Left lobe of liver (tissue), 2 donors: ENCODE data around the gene TUBB3. TPM values are rescaled to one million over a fixed set of nuclear protein-coding genes. Genes with fewer than 3 reads are reported as not detected.
A peak's percentile ranks its signal among the peaks of the same experiment; 100 is the strongest.

ENCODE experiments used
- ATAC-seq: fragments of 200-7000 bp; cut with Tn5 transposase; one replicate; pipeline ENCODE4 v1.9.1; 2020; ENCODE audit warnings: mild to moderate bottlenecking, moderate library complexity
- DNase-seq: peaks from one replicate; pipeline ENCODE4 v3.0.0-alpha.2; 2020; ENCODE audit warnings: low spot score
- total RNA-seq: library from RNA; stranded (reverse); gene quantifications from one replicate; pipeline ENCODE4 v1.2.1, GENCODE V29; 2021
- donor health status: DM: no; HTN: no; CAD: no; lungs with moderate emphysema.
- donor health status: DM: no; HTN: yes; CAD: no.

Gene TUBB3
- total RNA-seq, 1 donor from 2014 or later: 0.40 TPM

DNA sequence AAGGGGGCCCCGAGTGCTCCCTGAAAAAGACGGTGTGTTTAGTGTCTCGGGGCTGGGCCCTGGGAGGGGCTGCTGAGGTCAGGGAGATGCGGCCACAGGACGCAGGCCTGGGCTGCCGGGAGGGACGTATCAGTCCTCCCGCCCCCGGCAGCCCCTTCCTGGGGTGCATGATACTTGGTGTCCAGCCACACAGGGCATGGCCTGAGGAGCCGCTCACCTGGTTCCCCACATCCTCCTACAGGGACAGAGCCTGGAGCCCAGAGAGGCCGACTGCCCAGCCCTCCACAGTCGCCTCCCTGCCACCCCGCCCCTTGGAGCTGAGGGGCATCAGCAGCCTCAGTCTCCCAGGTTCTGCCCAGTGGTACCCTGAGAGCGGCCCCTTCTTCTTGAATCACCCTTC, 13.4 kb downstream of the TUBB3 start:
- no peak for DNase-seq
- ATAC-seq: no peak

- ATAC-seq: no peak
- DNase-seq: no peak
Measured at GRCh38 chr16:89936981-89937380, 13.8 kb downstream of the TUBB3 start.

DNA sequence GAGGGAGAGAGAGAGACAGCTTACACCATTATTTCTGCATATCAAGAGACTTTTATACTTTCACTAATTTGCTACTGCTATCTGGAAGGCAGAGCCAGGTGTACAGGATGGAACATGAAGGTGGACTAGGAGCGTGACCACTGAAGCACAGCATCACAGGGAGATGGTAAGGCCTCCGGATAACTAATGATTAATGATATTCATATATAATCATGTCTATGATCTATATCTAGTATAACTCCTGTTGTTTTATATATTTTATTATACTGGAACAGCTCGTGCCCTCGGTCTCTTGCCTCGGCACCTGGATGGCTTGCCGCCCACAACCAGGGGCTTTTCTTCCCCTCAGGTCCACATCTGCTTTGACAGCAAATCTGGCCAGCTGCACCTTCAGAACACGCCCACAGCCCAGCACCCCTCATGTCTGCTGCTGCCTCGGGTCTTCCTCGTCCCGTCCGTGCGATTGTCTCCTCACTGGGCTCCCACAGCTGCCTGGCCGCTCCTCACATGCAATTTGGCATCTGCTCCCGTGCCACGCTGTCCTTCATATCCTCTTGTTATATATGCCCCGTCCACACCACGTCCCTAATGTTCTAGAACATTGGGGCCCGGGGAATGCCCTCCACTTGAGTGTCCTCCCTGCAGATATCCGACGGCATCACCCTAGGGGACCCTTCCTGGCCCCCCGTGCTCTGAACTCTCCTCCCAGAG, 15.2 kb downstream of the TUBB3 start:
- no peak for DNase-seq
- no peak for ATAC-seq

DNA sequence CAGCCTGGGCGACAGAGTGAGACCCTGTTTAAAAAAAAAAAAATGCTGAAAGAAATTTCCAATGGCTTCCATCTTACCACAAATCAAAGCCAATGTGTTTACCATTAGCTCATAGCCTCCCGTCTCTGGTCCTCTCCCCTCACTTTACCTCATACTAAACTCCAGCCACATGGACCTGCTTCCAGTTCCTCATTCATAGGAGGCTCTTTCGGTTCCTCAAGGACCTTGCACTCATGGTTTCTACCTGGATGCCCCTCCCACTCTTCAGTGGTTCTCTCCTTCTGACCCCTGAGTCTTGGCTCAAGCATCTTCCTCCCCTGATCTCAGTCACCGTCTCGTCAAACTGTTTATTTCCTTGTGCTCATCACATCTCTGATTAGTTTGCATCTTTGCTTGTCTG, 21.6 kb downstream of the TUBB3 start:
- no peak for ATAC-seq
- no peak for DNase-seq

DNA sequence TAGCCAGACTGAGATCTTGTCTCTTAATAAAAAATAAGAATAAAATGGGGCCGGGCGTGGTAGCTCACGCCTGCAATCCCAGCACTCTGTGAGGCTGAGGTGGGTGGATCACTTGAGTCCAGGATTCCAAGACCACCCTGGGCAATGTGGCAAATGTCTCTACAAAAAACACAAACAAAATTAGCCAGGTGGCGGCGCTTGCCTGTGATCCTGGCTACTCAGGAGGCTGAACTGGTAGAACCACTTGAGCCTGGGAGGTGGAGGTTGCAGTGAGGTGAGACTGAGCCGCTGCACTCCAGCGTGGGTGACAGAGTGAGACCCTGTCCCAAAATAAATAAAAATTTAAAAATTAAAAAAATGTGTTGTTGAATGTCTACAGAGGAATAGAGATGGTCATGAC, 22.5 kb downstream of the TUBB3 start:
- no peak for ATAC-seq
- DNase-seq: no peak

DNA sequence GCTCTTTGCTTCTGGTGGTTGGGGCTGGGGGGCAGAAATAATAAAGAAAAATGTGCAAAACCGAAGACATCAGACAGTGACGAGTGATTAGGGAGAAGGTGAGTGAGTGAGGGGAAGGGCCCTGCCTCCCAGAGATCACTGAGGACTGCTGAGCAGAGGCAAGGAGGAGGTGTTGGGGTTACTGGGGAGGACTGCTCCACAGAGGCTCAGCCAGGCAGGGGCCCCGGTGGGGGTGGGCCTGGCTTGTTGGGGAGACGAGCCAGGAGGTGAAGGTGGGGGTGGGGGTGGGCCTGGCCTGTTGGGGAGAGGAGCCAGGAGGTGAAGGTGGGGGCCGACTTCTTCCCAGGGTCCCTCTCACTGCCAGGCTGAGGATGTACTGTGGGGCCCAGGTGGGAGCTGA, 23.4 kb downstream of the TUBB3 start:
- ATAC-seq (no peak), DNase-seq (no peak)

- DNase-seq (no peak), ATAC-seq (no peak)
Measured at GRCh38 chr16:89949121-89949742, 26.1 kb downstream of the TUBB3 start.

- DNase-seq (no peak), ATAC-seq (no peak)
Measured at GRCh38 chr16:89949756-89950155, 26.6 kb downstream of the TUBB3 start.

DNA sequence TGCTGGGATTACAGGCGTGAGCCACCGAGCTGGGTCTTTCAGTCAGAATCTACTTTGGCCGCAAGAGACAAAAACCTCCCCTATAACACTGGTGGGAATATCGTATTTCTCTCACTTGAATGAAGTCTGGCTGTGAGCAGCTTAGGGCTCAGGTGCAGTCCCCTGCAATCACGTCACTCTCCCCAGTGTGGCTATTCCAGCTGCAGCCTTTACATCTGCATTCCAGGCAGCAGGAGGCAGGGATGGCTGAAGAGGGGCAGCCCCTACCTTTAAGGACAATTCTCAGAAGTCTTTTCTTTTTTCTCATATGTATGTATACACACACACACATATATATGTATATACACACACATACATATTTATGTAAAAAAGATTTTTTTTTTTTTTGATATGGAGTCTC, 28.4 kb downstream of the TUBB3 start:
- DNase-seq (no peak), ATAC-seq (no peak)

- ATAC-seq: no peak
- no peak for DNase-seq
Measured at GRCh38 chr16:89952049-89952448, 28.9 kb downstream of the TUBB3 start.

DNA sequence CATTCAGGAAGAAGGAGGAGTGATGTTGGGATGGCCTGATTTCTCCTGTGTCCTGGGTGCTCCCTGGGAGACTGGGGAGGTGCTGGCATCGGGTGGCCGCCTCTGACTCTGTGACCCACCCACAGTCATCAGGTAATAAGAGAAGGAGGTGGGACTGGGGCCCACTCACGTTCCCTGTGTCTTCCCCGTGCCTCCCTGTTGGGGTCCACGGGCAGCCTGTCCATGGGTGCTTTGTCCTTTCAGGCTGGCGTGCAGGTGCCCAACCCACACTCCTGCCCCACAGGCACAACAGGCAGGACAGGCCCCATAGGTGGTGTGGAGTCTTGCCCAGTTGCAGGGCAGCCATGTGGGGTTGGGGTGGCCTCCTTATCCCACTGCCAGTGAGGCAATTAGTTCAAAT, 29.4 kb downstream of the TUBB3 start:
- DNase-seq (no peak), ATAC-seq (no peak)

DNA sequence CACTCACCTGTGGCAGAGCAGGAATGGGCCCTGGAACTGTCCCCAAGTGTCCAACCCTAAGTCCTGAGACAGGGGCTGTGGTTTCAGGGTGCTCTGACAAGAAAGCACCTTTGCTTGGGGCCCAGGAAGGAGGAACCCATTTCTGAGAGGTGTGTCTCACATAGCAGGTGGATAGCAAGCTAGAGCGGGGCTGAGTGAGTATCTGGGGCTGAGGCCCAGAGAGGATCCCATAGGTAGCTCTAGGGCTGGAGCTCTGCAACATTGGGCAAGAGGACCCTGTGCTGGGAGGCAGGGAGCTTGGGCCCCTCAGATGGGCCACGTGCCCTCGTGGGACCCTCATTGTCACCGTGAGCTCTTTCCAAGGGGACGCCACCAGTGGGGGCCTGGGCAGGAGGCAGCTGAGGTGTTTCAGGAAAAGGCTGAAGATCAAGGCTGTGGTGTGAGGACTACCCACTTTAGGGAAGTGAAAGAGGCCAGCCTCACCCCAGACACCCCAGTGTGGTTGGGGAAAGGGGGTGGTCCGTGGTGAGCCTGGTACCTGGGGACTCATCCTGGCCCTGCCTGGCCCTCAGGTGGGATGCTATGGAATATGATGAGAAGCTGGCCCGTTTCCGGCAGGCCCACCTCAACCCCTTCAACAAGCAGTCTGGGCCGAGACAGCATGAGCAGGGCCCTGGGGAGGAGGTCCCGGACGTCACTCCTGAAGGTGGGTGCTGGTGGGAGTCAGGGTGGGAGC, 30.7 kb downstream of the TUBB3 start:
- DNase-seq (no peak), ATAC-seq (no peak)

- ATAC-seq: no peak
- DNase-seq: no peak
Measured at GRCh38 chr16:89954462-89954861, 31.3 kb downstream of the TUBB3 start.

DNA sequence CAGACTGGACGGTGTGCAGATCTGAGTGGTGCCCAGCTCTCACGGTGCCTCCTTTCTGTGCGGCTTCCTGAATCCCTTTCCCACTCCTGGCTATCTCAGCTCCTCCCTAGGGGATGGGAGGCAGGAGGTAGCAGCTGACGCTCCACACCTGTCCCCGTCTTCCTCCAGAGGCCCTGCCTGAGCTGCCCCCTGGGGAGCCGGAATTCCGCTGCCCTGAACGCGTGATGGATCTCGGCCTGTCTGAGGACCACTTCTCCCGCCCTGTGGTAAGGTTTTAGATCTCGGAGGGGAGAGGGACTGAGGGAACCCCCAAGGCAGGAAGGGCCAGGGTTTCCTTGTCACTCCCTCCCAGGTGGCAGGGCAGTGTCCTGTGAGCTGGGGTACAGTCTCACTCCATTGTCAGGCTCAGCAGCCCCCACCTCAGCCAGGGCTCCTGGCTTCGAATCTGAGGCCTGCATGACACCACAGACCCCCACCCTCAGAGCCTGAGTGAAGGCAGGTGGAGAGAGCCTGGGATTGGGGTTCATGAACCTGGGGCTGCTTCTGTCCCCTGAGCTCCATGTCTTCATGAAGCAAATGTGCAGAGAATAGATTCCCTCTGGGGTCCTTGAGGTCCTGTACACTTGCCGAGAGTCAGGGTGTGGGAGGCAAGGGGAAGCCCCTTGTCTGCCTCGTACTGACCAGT, 32.0 kb downstream of the TUBB3 start:
- no peak for DNase-seq
- no peak for ATAC-seq

DNA sequence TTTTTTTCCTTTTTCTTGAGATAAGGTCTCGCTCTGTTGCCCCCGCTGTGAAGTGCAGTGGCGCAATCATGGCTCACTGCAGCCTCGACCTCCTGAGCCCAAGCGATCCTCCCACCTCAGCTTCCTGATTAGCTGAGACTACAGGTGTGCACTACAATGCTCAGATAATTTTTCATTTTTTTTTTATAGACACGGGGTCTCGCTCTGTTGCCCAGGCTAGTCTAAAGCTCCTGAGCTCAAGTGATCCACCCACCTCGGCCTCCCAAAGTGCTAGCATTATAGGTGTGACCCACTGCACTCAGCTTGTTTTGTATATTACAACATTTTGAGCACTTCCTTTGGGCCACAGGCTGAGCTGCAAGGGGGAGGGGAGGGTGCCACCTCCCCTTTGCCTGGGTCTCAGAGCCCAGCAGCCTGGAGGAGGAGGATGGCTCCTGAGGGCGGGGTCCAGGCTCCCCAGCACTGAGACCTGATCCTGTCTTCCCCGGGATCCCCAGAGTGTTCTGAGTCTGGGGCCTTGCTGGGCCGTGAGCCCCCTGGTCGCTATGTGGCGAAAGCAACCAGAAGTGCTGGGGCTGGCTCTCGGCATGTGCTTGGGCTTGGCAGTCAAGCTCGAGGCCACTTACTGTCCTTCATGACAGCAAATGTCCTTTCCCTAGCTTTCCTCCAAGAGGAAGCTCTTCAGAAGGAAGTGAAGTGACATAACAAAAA, 33.5 kb downstream of the TUBB3 start:
- ATAC-seq: peak; percentile 27

DNA sequence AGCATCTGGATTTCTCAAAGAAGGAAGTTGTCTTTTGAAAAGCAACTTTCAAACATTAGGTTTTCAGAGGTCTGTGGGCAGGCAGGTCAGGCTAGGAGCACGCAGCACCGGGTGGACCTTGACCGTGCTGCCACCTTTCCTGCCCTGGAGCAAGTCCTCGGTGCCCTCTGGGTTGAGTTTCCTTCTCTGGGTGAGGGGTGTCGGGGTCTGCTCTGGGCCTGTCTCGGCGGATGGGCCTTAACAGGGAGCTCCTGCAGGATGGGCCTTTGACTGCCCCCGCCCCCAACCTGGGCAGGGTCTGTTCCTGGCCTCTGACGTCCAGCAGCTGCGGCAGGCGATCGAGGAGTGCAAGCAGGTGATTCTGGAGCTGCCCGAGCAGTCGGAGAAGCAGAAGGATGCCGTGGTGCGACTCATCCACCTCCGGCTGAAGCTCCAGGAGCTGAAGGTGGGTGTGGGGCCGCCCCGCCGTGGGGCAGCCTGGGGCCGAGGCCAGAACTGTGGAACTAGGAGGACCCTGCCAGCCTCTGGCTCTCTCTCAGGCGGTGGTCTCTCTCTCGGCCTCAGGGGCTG, 34.2 kb downstream of the TUBB3 start:
- no peak for DNase-seq
- ATAC-seq: no peak

More for the DNA sequence above, 33.5 kb downstream of the TUBB3 start:
- DNase-seq: no peak

DNA sequence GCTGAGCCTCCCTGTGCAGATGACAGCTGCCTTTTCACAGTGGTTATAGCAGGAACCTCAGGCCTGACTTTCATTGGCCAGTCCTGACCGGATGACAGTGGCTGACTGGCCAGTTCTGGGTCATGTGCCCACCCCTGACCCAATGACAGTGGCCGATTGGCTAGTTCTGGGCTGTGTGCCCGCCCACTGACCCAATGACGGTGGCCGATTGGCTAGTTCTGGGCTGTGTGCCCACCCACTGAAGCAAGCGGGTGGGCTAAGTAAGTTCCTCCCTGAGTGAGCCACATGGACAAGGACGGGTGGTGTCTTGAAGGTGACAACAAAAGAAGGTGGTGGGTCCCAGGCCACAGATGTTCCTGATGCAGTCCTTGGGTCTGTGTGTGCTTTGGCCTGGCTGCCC, 34.9 kb downstream of the TUBB3 start:
- DNase-seq: no peak
- ATAC-seq: peak; percentile 34

DNA sequence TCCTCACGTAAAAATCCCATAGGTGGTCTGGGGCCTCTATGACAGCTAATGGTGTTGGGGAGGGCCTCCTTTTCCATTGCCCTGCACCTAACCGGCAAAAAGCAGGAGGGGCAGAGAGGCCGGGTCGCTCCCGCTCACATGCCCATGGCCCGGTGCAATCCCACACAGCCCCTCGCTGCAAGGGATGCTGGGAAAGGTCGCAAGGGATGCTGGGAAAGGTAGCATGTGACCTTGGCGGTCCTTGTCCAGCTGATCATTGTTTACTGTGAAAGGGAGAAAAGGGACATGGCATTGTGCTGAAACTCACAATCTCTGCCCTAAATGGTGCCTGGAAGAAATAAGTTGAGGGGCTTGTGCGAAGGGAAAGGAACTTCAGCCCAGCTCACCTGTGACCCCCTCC, 35.5 kb downstream of the TUBB3 start:
- ATAC-seq: no peak
- no peak for DNase-seq

DNA sequence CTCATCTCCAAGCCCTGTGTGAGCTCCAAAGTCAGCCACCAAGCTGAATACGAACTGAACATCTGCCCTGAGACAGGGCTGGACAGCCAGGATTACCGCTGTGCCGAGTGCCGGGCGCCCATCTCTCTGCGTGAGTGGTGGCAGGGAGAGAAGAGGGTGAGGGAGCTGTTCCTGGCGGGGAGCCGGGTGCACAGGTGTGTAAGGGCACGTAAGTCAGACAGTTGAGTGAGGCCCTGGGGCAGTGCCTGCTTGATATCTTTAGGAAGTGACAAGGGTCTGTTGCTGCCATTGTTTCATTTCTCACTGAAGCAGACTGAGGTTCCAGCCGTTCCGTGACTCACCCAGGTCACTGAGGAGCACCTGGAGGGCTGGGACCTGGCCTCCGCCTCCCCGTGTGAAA, 37.8 kb downstream of the TUBB3 start:
- ATAC-seq (no peak), DNase-seq (no peak)

- no peak for DNase-seq
- ATAC-seq: no peak
Measured at GRCh38 chr16:89961920-89962319, 38.8 kb downstream of the TUBB3 start.
